Tracheal epithelial cell (primary cell): Measurements from ENCODE around the gene NGB. TPM values are rescaled to one million over a fixed set of nuclear protein-coding genes. Genes with fewer than 3 reads are reported as not detected.

Source experiments
- total RNA-seq: library from RNA; depleted of rRNA; stranded (reverse); fragments of >200 nt; gene quantifications from 2 replicates; pipeline ENCODE4 v1.2.1, GENCODE V29; 2014

NGB gene
- total RNA-seq = 0.24 TPM in 1 of 2 replicates, not detected in the other

GRCh38 chr14:77271113-77271710 lies at the start of gene NGB:
Gene NGB (minus strand): TSS chr14:77271206. CDS start chr14:77270937, 269 bp downstream.

GRCh38 chr14:77320238-77320935 lies 49.4 kb upstream of the NGB start, which contains the start of gene POMT2:
Gene POMT2 (minus strand): TSS chr14:77320883. CDS start chr14:77320681, 202 bp downstream.

Other genes starting within 250 kb of the NGB start
- 22.9 and 30.9 TPM in 2 replicates for gene IRF2BPL, start 242.5 kb downstream of the NGB start, total RNA-seq
- gene CIPC, start 172.9 kb downstream of the NGB start, total RNA-seq = 11.1 and 14.3 TPM in 2 replicates
- not detected in 2 replicates for gene ZDHHC22, start 129.4 kb downstream of the NGB start, total RNA-seq
- gene TMEM63C, start 89.4 kb downstream of the NGB start, total RNA-seq = 1.4 and 8.1 TPM in 2 replicates
- gene POMT2, start 49.7 kb upstream of the NGB start, total RNA-seq = 9.2 and 12.0 TPM in 2 replicates
- 33.0 and 48.8 TPM in 2 replicates for gene GSTZ1, start 49.8 kb upstream of the NGB start, total RNA-seq
- 8.9 and 9.8 TPM in 2 replicates for gene TMED8, start 105.9 kb upstream of the NGB start, total RNA-seq
- 0.21 and 0.72 TPM in 2 replicates for gene SAMD15, start 106.2 kb upstream of the NGB start, total RNA-seq
- 0.72 TPM in 1 of 2 replicates, not detected in the other for gene NOXRED1, start 152.3 kb upstream of the NGB start, total RNA-seq
- 12.4 and 17.8 TPM in 2 replicates for gene VIPAS39, start 186.4 kb upstream of the NGB start, total RNA-seq
- 133 and 149 TPM in 2 replicates for gene AHSA1, start 186.9 kb upstream of the NGB start, total RNA-seq
- gene ISM2, start 227.6 kb upstream of the NGB start, total RNA-seq = under 0.01 and 0.21 TPM in 2 replicates